Thyroid gland (tissue), 4 donors: ENCODE data around the gene SLBP. TPM values are rescaled to one million over a fixed set of nuclear protein-coding genes. Genes with fewer than 3 reads are reported as not detected.
"Not testable (repeated sequence)": the region's sequence is repeated elsewhere in the genome, so short reads cannot be mapped to it uniquely, and the experiment has no call there.

Experiments
- DNase-seq, 2 donors: peaks; one replicate each; pipeline ENCODE4 v3.0.0-alpha.2; 2019
- H3K27ac ChIP-seq, 3 donors: fragments of 200-600 bp; sonication (generic); 1 replicate in 2 of 3; 2 replicates in 1 of 3; pipeline ENCODE4 v1.5.1; 2016 to 2019; ENCODE audit warnings: mild to moderate bottlenecking in 1 of 3, moderate library complexity in 1 of 3
- H3K27me3 ChIP-seq: fragments of 200-600 bp; sonication (generic); one replicate; pipeline ENCODE4 v1.5.1; 2019
- H3K36me3 ChIP-seq, 2 donors: fragments of 200-600 bp; sonication (generic); one replicate each; pipeline ENCODE4 v1.5.1; 2016 to 2019
- H3K4me1 ChIP-seq, 2 donors: fragments of 200-600 bp; sonication (generic); one replicate each; pipeline ENCODE4 v1.5.1; 2017 to 2019
- H3K4me3 ChIP-seq, 3 donors: fragments of 200-600 bp; sonication (generic); replicated peaks in 1 of 3; 1 replicate in 2 of 3; 2 replicates in 1 of 3; pipeline ENCODE4 v1.5.1; 2016; ENCODE audit warnings: mild to moderate bottlenecking in 1 of 3
- H3K9me3 ChIP-seq: fragments of 200-600 bp; sonication (generic); one replicate; pipeline ENCODE4 v1.5.1; 2017
- POLR2A ChIP-seq, 2 donors: fragments of 450-650 bp; IDR thresholded peaks; one replicate each; pipeline ENCODE4 v1.6.1; 2017; ENCODE audit warnings: antibody characterized with exemption in 2 of 2, mild to moderate bottlenecking in 2 of 2, moderate library complexity in 1 of 2
- WGBS, 2 donors: methylation state at CpG; one replicate each; pipeline ENCODE4 v1.1.5; 2017; 5-methylcytosine and 5-hydroxymethylcytosine counted together
- intact Hi-C: fragments of 100-400 bp; cut with DNase I; formaldehyde crosslinking; loops from one replicate; pipeline ENCODE4 v1.15.1; 2023
- total RNA-seq, 4 donors: library from RNA; depleted of rRNA; stranded (reverse); fragments of >200 nt; gene quantifications; one replicate each; pipeline ENCODE4 v1.2.3, GENCODE V29; 2016
- TF ChIP-seq, protein P1 (sequence below), 6 experiments: fragments of 200-600 bp in 3 of 6; fragments of 450-650 bp in 3 of 6; sonication (generic) in 3 of 6; IDR thresholded peaks; one replicate each; pipeline ENCODE4 v1.5.1; 2016 to 2019; ENCODE audit warnings: antibody characterized with exemption in 6 of 6, mild to moderate bottlenecking in 2 of 6, inconsistent platforms in 1 of 6, moderate library complexity in 1 of 6

The SLBP gene
- total RNA-seq, 4 donors from 2014 or later, result 41.2 to 48.5 (median 43.3) TPM

GRCh38 chr4:1706358-1706757 is 5.8 kb downstream of the SLBP start:
- Histone ChIP-seq H3K9me3 (no peaks in the 10 kb centered on the region), H3K27me3 (no peaks in the 10 kb centered on the region), H3K4me3 (no peak overlapping the region), H3K4me1 (peaks cover 20 to 23% of the 10 kb centered on the region in 2 donors), H3K36me3 (peaks cover 0 to 17% of the 10 kb centered on the region in 2 donors), H3K27ac (no peak overlapping the region)
- DNase-seq, result no peak
- 94 to 95% methylated on average over 6 of the region's 6 CpGs for WGBS, 2 donors
- intact Hi-C loops, result no loop called here
- no peak for TF ChIP-seq POLR2A (IDR thresholded peaks at IDR 0.05)
- TF ChIP-seq, protein P1, sequence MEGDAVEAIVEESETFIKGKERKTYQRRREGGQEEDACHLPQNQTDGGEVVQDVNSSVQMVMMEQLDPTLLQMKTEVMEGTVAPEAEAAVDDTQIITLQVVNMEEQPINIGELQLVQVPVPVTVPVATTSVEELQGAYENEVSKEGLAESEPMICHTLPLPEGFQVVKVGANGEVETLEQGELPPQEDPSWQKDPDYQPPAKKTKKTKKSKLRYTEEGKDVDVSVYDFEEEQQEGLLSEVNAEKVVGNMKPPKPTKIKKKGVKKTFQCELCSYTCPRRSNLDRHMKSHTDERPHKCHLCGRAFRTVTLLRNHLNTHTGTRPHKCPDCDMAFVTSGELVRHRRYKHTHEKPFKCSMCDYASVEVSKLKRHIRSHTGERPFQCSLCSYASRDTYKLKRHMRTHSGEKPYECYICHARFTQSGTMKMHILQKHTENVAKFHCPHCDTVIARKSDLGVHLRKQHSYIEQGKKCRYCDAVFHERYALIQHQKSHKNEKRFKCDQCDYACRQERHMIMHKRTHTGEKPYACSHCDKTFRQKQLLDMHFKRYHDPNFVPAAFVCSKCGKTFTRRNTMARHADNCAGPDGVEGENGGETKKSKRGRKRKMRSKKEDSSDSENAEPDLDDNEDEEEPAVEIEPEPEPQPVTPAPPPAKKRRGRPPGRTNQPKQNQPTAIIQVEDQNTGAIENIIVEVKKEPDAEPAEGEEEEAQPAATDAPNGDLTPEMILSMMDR (IDR thresholded peaks at IDR 0.05), result no peak

DNA sequence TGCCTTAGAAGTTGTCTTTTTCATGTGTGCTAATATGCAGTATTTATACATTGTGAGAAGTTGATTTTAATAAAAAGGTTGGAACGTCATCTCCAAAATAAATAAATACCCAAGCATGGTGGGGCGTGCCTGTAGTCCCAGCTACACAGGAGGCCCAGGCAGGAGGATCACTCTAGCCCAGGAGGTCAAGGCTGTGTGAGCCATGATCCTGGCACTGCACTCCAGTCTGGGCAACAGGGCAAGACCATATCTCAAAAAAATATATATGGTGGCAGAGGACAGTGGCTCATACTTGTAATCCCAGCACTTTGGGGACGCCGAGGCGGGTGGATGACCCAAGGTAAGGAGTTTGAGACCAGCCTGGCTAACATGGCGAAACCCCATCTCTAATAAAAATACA is 6.4 kb downstream of the SLBP start:
- Histone ChIP-seq H3K27me3 (no peaks in the 10 kb centered on the region), H3K9me3 (no peaks in the 10 kb centered on the region), H3K36me3 (peaks cover 0 to 17% of the 10 kb centered on the region in 2 donors), H3K4me3 (no peak overlapping the region), H3K27ac (no peak overlapping the region), H3K4me1 (peaks cover 14 to 18% of the 10 kb centered on the region in 2 donors)
- WGBS, 2 donors, result 98 to 99% methylated on average over 6 of the region's 6 CpGs
- no peak for TF ChIP-seq POLR2A (IDR thresholded peaks at IDR 0.05)
- TF ChIP-seq, protein P1 (IDR thresholded peaks at IDR 0.05), result no peak
- DNase-seq, result no peak
- intact Hi-C loops, result no loop called here

DNA sequence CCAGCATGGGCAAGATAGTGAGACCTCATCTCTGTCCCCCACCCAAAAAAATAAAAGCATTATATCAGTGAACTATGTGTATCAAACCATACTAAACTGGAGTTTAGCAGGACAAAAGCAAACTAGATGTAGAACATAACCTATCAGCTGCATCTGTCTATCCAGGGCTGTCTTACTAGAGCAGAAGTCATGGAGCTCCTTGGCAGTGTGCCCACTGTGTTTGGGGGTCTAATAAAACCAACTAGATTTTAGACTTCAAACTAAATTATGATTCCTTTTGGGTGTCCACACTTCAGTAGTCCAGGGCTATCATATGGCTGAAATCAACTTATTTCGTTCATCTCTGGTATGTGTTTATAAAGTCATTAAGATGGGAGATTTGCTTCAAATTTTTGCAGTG is 8.3 kb downstream of the SLBP start:
- TF ChIP-seq, protein P1 (IDR thresholded peaks at IDR 0.05), result no peak
- TF ChIP-seq POLR2A (IDR thresholded peaks at IDR 0.05), result no peak
- 90 to 93% methylated on average over 1 of the region's 1 CpG for WGBS, 2 donors
- no peak for DNase-seq
- H3K36me3 ChIP-seq, result peaks cover 6 to 23% of the 10 kb centered on the region in 2 donors
- peaks cover 5% of the 10 kb centered on the region in 2 donors for H3K4me1 ChIP-seq
- H3K4me3 ChIP-seq, result no peak overlapping the region
- H3K27ac ChIP-seq, result no peak overlapping the region
- H3K27me3 ChIP-seq, result no peaks in the 10 kb centered on the region
- intact Hi-C loops, result no loop called here
- H3K9me3 ChIP-seq, result no peaks in the 10 kb centered on the region

- H3K27ac ChIP-seq, DNase-seq, H3K9me3 ChIP-seq, H3K27me3 ChIP-seq, H3K4me3 ChIP-seq, H3K4me1 ChIP-seq, intact Hi-C loops: not testable (repeated sequence)
- peaks cover 20 to 36% of the 10 kb centered on the region in 2 donors for H3K36me3 ChIP-seq
- 88 to 94% methylated on average over 8 of the region's 8 CpGs for WGBS, 2 donors
Observed at GRCh38 chr4:1701671-1702070, 10.4 kb downstream of the SLBP start.

DNA sequence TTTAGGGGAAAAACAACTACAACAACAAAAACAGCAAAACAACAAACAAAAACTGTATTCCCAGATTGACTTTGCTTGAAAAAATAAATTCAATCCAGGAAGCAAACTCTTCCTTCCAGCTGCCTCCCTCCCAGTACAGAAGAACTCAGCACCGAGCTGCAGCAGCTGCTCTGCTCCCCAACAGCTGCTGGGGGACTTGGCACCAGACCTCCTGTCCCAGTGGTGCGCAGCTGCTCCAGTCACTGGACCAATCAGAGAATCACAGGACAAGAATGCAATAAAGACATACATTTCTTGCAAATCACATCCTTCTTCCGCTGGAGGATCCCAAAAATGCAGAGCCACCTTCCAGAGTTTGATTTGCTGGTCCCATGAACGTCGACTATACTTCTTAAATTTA is 16.2 kb downstream of the SLBP start:
- intact Hi-C loops, result no loop called here
- DNase-seq, result no peak
- WGBS, 2 donors, result 90 to 93% methylated on average over 5 of the region's 5 CpGs
- Histone ChIP-seq H3K27ac (no peak overlapping the region), H3K4me1 (peaks cover 0 to 3% of the 10 kb centered on the region in 2 donors), H3K36me3 (peaks cover 42 to 48% of the 10 kb centered on the region in 2 donors), H3K4me3 (no peak overlapping the region), H3K27me3 (no peaks in the 10 kb centered on the region), H3K9me3 (no peaks in the 10 kb centered on the region)
- TF ChIP-seq POLR2A (IDR thresholded peaks at IDR 0.05), result no peak
- TF ChIP-seq, protein P1 (IDR thresholded peaks at IDR 0.05), result no peak
